Erythroblast (primary cell): Measurements from ENCODE around the gene NF2.

Source experiments
- GATA1 ChIP-seq: IDR thresholded peaks from 2 replicates; pipeline ENCODE4 v1.6.1; 2011; ENCODE audit warnings: low read depth, mild to moderate bottlenecking, control low read depth, low read length, moderate library complexity
- POLR2A ChIP-seq: IDR thresholded peaks from 2 replicates; pipeline ENCODE4 v1.6.1; 2011; ENCODE audit warnings: mild to moderate bottlenecking, low read length

GRCh38 chr22:29693161-29693560 lies 89.7 kb downstream of the NF2 start:
- no peak for TF ChIP-seq POLR2A
- no peak for TF ChIP-seq GATA1
